Stimulated activated CD8-positive, alpha-beta memory T cell treated with anti-CD3 and anti-CD28 coated beads, Interleukin-7, amount 100 ng/mL, for 1 hour (primary cell): ENCODE measurements around the gene FPR2.
"Not testable (repeated sequence)": the region's sequence is repeated elsewhere in the genome, so short reads cannot be mapped to it uniquely, and the experiment has no call there.

ENCODE experiments used
- DNase-seq, 2 donors: peaks; one replicate each; pipeline ENCODE4 v3.0.0-alpha.2; 2020; ENCODE audit warnings: low read depth in 2 of 2

FPR2 gene

DNA sequence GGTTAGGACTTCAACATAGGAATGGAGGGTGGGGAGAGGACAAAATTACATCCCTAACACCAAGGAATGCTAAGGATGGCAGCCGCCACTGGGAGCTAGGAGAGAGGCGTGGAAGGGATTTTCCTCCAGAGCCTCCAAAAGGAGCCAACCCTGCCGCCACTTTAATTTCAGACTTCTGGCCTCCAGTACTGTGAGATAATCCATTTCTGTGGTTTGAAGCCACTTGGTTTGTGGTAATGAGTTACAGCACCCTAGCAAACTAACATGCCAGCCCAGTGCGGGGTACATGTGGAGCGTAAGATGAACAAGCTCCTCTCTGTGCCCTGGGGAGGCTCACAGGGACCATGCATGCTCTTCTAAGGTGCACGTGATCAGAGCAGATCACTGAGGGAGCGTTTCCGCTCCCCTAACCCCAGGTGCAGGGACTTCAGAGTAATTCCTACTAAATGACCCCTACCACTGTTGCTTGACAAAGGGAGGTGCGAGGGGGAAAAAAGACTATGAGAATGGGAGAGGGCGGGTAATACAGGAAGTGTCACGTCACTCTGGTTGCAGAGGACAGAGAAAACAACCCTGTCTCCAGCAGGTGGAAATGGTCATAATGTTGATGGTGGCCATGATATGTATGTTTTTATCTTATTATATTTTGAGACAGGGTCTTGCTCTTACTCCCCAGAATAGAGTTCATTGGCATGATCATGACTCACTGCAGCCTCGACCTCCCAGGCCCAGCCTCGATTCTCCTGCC is 21.3 kb upstream of the FPR2 start:
- no peak for DNase-seq

DNA sequence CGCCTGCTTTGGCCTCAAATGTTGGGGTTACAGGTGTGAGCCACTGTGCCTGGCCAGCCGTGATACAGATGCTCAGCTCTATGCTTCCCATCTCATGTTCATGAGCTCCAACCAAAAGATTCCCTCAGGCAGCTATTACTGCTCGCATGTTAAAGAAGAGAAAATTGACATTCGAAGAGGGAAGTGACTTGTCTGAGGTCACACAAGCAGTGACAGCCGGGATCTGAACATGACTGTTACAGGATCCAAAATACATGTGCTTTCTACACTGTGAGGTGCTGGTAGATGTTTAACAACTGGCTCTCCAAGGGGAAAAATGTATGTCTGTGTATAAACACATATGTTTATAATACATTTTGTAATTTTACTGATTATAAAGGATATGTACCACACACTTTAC is 20.6 kb upstream of the FPR2 start:
- DNase-seq = no peak

DNA sequence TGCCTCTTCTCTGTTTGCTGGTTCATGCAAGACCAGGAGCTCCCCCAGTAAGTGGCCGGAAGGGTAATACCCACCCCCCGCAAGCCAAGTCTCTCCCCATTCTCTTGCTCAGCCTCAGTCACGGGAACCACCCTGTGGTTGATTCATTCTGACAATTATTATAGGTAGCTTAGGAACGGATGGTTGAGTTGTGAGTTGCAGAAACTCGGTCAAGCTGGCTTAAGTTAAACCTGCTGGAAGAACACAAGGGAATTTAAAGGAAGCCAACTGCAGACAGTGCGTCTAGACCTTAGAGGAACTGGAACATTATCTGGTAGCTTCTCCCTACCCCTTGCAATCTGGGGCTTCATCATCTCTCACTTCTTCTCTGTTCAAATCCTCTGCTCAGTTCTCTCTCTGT is 18.2 kb upstream of the FPR2 start:
- no peak for DNase-seq

DNA sequence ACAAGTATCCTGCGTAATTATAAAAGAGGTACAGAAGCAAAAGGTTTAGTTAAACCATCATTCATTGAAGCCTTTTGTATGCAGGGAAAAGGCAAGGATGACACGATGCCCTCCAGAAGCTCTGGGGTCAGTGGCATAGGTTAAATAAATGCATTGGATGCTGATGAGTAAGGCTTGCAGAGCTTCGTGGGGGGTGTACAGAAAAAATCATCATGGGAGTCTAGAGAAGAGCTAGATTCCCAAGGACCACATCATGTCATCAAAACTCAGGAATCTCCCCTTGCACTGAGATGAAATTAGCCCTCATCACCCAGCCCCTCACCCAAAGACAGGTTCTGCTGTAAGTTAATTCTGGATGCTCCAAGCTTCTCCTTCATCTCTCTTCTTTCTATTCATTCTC is 17.6 kb upstream of the FPR2 start:
- no peak for DNase-seq

DNA sequence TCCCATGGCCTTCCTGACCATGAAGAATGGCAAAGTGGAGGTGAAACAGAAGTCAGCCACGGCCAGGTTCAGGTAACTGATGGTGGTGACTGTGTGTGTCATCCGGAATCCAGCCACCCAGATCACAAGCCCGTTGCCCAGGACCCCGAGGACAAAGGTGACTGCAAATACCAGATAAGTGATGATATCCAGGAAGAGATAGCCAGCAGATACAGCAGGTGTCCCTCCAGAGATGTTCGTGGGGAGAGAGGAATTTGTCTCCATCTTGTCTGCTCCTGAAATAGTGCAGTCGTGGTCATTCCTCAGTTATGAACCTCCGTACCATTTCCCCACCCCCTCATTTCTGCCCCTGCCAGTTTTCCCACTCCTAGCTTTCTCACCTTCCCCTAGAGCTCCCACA is 14.2 kb upstream of the FPR2 start:
- DNase-seq = no peak

DNA sequence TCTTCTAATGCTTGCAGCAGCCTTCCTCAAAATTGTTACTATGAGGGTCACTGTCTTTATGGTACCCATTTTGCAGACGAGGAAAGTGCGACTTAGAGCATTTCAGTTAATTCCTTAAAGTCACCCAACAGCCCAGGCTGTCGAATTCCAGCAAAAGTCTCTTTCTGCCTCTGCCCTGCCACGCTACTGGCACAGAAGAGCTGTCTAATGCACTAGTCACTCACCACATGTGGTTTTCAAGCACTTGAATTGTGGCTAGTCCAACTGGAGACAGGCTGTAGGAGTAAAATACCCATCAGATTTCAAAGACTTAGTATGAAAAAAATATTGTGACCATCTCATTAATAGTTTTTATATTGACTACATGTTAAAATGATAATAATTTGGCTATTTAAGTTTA is 11.0 kb upstream of the FPR2 start:
- no peak for DNase-seq

DNA sequence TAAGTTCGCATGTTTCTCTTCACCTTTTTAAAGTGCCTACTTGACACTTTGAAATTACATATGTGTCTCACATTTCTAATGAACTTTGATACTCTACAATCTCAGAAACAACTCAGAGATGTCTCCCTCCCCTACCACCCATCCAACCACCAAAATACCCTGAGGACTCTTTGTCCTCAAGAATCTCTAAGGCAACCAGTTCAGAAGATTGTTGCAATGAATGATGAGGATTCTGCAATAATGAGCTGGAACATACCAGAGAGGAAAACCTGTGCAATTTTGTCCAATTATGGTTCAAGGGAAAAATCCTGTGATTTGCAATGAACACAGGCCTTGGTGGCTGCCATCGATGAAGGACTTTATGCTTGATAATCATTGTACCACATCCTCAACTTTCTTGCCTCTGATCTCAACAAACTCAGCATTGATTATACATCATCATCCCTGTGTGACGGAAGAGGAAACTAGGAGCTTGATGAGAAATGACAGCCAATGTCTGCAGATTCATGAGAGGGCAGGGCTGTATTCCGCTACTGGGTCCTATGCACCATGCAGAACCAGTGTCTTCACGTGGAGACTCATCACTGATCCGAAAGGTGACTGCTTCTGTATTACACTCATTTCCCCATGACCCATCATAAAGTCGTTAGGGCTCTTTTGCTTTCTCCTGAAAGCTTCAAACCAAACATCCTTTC is 10.4 kb upstream of the FPR2 start:
- no peak for DNase-seq

DNA sequence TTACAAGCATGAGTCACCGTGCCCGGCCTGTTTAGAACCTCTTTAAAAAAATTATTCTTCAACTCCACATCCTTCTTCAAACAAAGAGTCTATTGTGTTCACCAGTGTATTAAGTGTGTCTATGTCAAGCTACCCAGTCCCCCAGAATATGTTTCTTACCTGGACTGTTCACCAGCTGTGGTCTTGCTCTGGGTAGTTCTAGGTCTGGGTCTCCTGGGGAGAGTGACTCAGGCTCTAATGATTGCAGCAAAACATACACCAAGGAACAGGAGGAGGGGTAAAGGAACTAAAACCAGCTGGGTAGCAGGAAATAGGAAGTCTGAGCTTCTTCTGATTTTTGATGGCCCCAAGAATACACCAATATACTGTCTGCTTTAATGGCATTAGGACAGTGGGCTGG is 9.3 kb upstream of the FPR2 start, which contains the start of gene FPR1:
Gene FPR1, minus strand, starts transcription at position 224 of the 400 bp plus-strand sequence. CDS start 4,884 bp downstream, outside the sequence.
- no peak for DNase-seq

DNA sequence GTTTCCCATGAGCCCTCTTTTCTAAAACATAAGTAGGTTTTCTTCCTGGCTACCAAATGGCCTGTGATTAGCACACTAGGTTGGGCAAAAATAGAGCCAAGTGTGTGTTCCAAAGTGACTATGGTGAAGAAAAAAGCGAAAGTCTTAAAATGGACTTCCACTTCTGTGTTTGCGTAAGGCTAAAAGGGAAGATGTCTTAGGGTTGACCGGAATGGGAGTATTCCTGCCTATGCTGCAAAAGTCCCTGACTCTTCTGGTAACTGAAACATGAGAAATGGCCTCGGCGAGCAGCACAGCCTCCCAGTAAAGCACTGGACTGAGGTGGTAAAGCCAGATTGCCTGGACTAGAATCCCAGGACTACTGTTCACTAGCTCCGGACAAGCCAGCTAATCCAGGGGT is 6.9 kb upstream of the FPR2 start:
- DNase-seq = no peak

DNA sequence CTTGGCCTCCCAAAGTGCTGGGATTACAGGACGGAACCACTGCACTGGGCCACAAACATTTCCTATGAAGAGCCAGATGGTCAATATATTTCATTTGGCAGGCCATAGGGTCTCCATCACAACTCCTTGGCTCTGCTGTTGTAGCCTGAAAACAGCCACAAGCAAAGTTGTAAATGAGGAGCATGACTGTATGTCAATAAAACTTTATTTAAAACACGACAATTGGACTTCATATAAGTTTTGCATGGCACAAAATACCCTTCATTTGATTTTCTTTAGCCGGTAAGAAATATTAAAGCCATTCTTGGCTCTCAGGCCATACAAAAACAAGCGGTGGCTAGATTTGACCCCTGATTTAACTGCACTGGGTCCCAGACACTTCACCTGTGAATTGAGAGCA is 6.2 kb upstream of the FPR2 start:
- DNase-seq = no peak

DNA sequence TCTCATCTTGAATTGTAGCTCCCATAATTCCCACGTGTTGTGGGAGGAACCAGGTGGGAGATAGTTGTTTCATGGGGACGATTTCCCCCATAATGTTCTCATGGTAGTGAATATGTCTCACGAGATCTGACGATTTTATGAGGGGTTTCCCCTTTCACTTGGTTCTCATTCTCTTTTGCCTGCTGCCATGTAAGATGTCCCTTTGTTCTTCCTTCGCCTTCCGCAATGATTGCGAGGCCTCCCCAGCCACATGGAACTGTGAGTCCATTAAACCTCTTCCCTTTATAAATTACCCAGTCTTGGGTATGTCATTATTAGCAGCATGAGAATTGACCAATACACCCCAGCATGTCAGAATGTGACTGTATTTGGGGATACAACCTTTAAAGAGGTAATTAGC is 5.4 kb upstream of the FPR2 start:
- DNase-seq = no peak

DNA sequence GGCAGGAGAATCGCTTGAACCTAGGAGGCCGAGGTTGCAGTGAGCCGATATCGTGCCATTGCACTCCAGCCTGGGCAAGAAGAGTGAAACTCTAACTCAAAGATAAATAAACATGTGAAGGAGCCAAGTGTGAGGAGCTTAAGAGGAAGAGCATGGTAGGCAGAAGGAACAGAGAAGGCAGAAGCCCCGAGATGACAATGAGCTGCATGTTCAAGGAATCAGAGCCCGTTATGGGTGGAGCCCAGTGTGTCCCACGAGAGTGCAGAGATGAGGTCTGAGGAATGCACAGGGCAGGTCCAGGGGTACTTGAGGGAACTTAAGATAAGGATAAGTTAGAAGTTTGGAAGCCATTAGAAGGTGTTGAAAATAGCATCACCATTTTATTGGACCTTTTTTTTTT is 716 bp downstream of the FPR2 start:
- DNase-seq = no peak

DNA sequence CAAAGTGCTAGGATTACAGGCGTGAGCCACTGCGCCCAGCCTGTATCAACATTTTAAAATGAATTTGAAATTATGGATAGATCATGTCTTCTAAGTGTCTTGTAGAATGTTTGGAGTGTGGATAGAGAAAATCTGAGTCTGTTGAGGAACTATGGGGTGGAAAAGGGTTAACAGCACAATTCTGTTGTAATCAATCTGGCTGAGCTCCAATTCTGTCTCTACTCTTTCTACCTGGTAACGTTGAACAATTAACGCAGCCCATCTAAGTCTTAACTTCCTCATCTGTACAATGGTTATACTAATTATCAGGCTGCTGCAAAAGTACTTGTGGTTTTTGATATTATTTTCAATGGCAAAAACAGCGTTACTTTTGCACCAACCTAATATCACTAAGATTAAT is 4.1 kb downstream of the FPR2 start:
- no peak for DNase-seq

DNA sequence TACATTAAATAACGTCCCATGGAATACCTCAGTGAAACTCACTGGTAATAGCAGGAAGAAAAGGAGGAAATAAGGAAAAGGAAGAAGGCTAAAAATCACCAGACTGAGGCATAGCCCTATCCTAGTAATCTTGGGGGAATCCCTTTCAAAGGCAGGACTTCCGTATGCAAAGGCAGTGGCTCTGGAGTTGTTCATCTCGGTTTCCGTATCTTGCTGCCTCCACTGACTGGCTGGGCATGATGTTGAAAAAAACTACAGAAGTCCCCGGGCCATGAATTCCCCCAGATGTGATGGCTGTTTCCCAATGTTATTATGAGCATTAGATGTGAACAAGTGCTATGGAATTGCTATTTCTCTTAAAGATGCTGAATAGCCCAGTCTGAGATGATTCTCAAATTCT is 5.5 kb downstream of the FPR2 start:
- no peak for DNase-seq

DNA sequence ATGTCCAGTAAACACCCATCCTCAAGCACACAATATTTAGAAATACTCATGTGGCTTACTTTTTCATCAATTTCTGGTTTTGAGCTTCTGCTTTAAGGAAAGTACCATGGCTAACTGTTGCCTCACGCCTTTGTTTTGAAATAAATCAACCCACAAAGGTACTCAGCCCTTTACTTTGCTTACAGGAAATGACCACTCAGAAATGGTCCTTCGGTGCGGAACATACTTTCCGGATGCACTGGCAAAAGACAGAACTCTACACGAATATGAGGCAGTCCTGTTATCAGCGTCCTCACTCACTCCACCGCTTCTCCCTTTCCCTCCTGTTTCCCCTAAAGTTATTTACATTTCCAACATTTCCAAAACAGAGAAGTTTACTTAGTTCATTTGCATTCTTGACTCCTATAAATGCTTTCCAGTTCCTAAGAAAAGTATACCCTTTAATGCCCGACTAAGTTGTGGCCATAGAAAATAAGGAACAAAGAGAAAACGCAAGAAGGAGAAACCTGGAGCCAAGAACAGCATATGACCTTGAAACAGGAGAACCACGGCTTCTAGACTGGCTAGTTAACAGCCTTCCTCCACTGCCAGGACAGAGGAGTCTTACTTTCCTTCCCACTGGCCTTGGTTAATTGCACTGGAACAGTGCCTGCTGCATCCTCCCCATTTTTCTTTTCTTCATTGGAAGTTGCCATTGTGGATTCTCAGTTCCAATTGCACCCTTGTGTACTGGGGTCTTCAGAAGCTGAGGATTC is 10.6 kb downstream of the FPR2 start:
- no peak for DNase-seq

DNA sequence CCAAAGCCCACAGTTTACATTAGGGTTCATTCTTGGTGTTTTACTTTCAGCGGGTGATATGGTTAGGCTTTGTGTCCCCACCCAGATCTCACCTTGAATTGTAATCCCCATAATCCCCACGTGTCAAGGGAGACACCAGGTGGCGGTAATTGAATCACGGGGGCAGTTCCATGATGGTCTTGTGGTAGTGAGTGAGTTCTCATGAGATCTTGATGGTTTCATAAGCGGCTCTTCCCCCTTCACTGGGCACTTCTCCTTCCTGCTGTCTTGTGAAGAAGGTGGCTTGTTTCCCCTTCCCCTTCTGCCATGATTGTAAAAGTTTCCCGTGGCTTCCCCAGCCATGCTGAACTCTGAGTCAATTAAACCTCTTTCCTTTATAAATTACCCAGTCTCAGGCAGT is 12.0 kb downstream of the FPR2 start:
- no peak for DNase-seq

DNA sequence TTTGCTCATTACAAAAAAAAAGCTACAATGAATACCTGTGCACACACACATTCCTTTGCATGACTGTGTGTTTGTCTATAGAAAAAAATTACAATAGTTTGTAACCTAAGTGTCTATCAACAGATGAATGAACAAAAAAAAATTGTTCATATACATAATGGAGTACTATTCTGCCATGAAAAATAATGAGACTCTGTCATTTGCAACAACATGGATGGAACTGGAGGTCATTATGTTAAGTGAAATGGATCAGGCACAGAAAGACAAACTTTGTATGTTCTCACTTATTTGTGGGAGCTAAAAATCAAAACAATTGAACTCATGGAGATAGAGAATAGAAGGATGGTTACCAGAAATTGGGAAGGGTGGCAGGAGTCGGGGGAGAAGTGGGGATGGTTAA is 15.6 kb downstream of the FPR2 start:
- not testable (repeated sequence) for DNase-seq

DNA sequence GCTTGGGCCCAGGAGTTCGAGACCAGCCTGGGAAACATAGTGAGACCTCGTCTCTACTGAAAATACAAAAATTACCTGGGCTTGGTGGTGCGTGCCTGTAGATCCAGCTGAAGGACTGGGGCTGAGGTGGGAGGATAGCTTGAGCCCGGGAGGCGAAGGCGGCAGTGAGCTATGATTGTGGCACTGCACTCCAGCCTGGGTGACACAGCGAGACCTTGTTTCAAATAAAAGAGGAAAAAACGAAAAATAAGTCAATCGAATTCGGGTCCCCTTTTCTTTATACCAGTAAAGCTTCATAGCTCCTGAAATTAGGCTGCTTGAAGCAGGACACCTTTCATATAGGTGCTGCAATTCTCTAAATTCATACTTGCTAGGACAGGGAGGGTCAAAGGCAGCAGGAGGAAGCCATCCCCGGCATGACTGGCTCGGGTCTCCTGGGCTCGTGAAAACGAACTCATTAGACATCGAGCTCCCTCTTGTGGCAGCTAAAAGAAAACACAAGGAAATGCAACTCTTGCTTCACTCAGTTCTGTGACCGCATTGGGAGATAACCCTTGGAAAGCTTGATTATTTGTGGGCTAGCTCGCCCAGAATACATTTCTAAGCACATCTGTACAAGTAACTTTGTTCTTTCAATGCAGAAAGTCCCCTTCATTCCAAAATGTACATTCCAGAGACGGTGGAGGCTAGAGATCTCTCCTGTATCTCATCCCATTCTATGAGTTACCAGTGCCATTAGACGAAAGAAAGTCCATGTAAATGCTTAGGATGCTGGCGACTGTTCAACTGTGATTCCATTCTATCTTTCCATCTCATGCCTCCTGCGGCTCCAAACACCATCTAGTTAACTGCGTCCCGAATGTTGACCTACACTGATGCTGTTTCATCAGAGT is 16.8 kb downstream of the FPR2 start:
- no peak for DNase-seq

DNA sequence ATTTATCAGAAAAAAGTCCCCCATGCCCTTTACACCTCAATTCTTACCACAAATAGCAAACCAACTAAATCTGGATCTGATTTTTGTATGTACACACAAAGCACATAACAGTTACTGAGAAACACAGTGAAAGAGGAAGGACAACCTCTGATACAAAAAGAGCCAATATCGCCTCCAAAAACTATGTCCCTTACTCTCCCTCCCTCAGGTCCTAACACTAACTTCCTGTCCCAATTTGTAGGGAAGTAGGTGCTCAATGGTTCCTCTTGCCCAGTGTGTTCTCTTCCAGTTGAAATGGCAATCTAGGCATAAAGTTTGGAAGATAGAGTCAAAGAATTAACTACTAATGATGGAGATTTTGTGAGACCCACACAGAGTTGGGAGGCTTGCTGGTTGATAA is 18.2 kb downstream of the FPR2 start:
- DNase-seq = no peak

DNA sequence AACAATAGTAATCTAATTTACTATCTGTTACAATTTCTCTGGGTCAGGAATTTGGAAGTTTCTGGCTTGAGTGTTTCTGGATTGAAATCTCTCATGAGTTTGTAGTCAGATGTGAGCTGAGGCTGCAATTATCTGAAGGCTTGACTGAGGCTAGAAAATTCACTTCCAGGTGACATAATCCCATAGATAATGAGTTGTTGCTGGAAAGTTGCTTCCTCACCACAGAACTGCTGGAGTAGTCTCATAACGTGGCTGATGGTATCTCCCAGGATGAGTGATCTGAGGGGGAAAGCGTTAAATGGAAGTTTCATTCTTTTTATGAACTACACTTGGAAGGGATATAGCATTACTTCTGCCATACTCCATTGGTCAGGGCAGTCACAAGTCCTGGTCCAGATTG is 18.7 kb downstream of the FPR2 start:
- no peak for DNase-seq

DNA sequence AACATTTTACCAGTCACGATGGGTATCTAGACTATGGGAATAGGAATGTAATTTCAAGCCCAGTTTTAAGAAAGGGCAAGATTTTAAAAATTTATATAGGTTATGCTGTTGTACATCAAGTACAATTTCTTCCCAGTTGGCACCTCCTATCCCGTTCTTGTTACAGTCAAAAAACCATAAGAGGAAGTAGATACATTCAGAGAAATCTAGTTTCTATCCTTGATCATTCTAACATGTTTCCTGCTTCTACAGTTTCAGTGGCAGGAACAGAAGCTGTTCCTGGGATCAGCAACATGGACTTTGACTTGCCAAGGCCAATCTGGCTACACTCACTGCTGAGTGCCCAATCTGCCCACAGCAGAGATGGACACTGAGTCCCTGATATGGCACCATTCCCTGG is 19.3 kb downstream of the FPR2 start:
- DNase-seq = no peak

DNA sequence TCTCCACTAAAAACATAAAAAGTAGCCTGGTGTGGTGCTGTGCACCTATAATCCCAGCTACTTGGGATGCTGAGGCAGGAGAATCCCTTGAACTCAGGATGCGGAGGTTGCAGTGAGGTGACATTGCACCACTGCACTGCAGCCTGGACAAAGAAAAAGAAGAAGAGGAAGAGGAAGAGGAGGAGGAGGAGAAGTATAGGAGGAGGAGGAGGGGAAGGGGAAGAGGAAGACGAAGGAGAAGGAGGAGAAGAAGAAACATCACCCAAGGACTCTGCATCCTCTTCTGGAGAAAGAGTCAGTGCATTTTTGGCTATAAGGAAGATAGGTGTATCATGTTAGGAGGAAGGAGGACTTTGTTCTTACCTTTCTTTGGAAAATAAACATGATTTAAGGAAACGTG is 21.0 kb downstream of the FPR2 start:
- DNase-seq = no peak
